Measurements from ENCODE around the gene OR51B6.
"Not testable (repeated sequence)": the region's sequence is repeated elsewhere in the genome, so short reads cannot be mapped to it uniquely, and the experiment has no call there.

Gene OR51B6

DNA sequence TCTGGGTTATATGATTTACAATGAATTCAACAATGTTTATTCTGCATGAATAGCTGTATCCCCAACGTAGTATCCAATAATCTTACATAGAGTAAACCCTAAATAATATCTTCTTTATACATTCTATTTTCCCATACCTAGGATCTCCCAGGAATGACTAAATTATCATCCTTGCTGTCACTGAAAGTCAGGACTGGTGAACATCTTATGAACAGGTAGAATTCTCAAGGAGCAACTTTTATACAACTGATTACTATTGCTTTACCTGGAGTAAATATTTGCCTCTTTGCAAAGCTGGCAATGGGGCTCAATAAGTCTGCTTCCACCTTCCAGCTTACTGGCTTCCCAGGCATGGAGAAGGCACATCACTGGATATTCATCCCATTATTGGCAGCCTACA is at the start of gene OR51B6:
TSS of gene OR51B6 (plus strand) at position 301 of the 400 bp plus-strand sequence. CDS start at position 301, 0 bp downstream.
- intact Hi-C loops (cut with DNase I), result no loop called here
- no peak for DNase-seq

GRCh38 chr11:5301846-5302245 is 49.5 kb upstream of the OR51B6 start, which contains the start of gene OR51B4:
Gene OR51B4 (minus strand): TSS chr11:5301946. CDS start chr11:5301946, 0 bp downstream.
- DNase-seq, result no peak
- intact Hi-C loops (cut with DNase I), result no loop called here

DNA sequence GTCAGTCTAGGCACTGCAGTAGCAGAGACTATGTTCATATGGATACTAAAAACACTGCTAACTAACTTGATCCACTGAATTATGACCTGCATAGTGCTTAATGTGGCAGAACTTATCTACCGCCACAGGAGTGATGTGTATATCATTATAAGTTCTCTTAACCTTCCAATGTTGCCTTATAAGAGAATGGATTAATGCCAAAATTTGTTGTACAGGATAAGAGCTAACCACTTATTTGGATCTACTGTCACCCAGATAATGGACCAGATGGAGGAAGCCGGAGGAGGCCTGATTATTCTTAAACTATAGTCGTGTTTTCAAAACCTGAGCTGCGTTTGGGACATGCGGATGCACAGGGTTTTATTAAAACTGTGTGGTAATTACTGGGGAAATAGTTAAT is 47.7 kb upstream of the OR51B6 start:
- intact Hi-C loops (cut with DNase I), result no loop called here
- DNase-seq, result no peak

GRCh38 chr11:5304046-5304445 is 47.3 kb upstream of the OR51B6 start:
- no peak for DNase-seq
- intact Hi-C loops (cut with DNase I), result no loop called here

- DNase-seq, result no peak
Measured at GRCh38 chr11:5307256-5308019, 43.9 kb upstream of the OR51B6 start.

GRCh38 chr11:5310423-5310822 is 40.9 kb upstream of the OR51B6 start:
- no peak for DNase-seq
- intact Hi-C loops (cut with DNase I), result no loop called here

More at GRCh38 chr11:5307256-5308019, 43.9 kb upstream of the OR51B6 start:
- intact Hi-C loops (cut with DNase I), result no loop called here

GRCh38 chr11:5313326-5314023 is 37.8 kb upstream of the OR51B6 start:
- DNase-seq; intact Hi-C loops (cut with DNase I): not testable (repeated sequence)

GRCh38 chr11:5317292-5317691 is 34.0 kb upstream of the OR51B6 start:
- intact Hi-C loops (cut with DNase I), result no loop called here
- DNase-seq, result no peak

DNA sequence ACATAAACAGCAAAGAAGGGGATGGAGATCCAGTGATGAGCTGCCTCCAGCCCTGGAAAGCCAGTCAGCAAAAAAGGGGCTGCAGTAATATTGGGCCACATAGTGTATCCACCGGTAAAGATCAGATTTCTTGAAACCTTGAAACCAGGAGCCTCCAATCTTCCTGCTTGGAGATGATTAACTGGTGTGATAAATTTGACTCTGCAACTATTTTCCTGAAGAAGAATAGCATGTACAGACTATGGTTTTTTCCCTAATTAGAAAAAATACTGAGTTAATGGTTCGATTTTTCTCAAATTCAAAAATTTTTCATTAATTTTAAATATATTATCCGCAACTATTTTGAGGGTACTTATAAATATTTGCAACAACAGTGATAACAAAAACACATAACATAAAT is 27.1 kb upstream of the OR51B6 start, which contains the start of gene OR51B2:
TSS of gene OR51B2 (minus strand) at position 101 of the 400 bp plus-strand sequence. CDS start at position 101, 0 bp downstream.
- intact Hi-C loops (cut with DNase I), result no loop called here
- DNase-seq, result no peak

DNA sequence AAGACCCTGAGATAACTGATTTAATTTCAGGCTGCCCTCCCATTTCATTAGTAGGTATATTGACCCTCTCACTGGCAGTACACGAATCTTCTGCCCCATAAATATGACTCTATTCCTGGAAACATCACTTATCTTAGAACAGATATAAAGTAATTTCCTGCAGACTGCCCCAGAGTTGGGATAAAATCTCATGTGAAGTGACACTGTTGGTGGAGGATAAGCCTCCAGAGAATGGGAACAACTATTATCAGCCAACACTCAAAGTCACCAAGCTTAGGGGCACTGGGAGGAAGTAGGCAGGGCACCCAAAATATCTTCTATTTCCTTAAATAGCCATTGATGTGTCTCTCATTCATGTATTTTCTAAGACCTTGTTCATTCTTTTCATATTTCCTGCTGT is 16.1 kb upstream of the OR51B6 start:
- no peak for DNase-seq
- intact Hi-C loops (cut with DNase I), result no loop called here

DNA sequence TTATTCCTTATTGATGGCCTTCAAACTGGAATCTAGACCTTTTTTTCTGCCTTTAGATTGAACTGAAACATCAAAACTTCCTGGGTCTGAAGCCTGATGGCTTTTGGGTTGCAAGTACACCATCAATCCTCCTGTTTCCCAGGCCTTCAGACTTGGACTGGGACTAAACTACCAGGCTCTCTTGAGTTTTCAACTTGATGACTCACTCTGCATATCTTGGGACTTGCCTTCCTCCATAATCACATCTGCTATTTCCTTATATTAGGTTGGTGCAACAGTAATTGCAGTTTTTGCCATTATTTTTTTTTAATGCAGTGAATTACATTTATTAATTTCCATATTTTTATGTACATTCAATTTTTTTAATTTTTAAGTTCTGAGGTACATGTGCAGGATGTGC is 15.0 kb upstream of the OR51B6 start:
- intact Hi-C loops (cut with DNase I), result no loop called here
- no peak for DNase-seq

DNA sequence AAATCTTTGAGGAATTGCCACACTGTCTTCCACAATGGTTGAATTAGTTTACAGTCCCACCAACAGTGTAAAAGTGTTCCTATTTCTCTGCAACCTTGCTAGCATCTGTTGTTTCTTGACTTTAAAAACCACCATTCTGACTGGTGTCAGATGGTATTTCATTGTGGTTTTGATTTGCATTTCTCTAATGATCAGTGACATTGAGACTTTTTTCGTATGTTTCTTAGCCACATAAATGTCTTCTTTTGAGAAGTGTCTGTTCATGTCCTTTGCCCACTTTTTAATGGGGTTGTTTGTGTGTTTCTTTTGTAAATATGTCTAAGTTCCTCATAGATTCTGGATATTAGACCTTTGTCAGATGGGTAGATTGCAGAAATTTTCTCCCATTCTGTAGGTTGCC is 14.1 kb upstream of the OR51B6 start:
- DNase-seq; intact Hi-C loops (cut with DNase I): not testable (repeated sequence)

DNA sequence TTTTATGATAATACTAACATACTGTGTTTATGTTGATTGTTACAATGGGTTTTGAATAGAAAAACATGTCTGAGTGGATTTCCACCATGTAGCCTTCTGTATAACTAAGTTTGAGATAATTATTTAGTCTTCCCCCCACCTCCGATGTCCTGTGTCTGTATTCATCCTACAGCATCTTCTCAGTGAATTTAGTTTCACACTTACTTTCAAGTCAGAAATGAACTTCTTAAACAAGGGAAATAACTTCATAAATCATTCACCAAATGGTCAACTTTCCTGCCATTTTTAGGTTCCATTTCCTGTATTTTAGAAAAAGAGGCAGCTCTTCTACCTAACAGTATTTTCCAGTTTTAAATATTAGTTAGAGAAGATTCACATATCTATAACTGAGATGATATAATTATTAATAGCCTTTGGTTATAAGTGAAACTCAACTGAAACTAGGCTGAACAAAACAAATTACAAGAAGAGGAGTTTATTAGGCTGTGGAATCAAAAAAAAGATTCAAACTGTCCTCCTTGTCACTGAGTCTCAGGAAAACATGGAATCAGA is 11.5 kb upstream of the OR51B6 start:
- DNase-seq, result no peak
- intact Hi-C loops (cut with DNase I), result no loop called here

- no peak for DNase-seq
Measured at GRCh38 chr11:5343474-5344335, 7.6 kb upstream of the OR51B6 start, which contains the start of gene OR51B5. Gene OR51B5 (minus strand): TSS chr11:5343524. CDS start chr11:5343524, 0 bp downstream.

GRCh38 chr11:5345831-5346230 is 5.5 kb upstream of the OR51B6 start:
- DNase-seq, result no peak
- intact Hi-C loops (cut with DNase I), result no loop called here

More at GRCh38 chr11:5343474-5344335, 7.6 kb upstream of the OR51B6 start, which contains the start of gene OR51B5:
- intact Hi-C loops (cut with DNase I), result no loop called here

- DNase-seq, result no peak
- intact Hi-C loops (cut with DNase I), result no loop called here
Measured at GRCh38 chr11:5348551-5349194, 2.6 kb upstream of the OR51B6 start.

DNA sequence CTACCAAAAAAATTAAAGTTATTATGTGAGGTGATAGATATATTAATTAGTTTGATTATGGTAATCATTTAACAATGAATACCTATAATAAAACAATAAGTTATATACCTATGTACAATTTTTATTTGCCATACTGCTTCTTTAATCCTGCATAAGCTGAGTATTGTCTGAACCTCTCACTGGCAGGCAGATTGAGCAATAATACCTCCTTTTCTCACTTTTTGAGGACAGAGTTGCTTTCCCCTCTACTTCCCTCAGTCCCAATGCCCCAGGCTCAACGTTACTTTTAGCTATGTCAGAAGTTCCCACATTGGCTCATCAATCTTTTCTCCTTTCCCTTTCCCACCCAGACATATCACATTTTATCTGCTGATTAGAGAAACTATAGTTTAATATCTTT is 1.8 kb upstream of the OR51B6 start:
- DNase-seq, result no peak
- intact Hi-C loops (cut with DNase I), result no loop called here

GRCh38 chr11:5356031-5356430 is 4.7 kb downstream of the OR51B6 start:
- DNase-seq; intact Hi-C loops (cut with DNase I): not testable (repeated sequence)

Data from head of caudate nucleus (tissue), 42 donors.